Stimulated activated CD4-positive, alpha-beta T cell treated with anti-CD3 and anti-CD28 coated beads, TNF-alpha, amount 100 ng/mL, for 1 hour (primary cell): ENCODE measurements around the gene MINDY4B.
A peak's percentile ranks its signal among the peaks of the same experiment; 100 is the strongest.

ENCODE experiments used
- DNase-seq, 3 donors: peaks; one replicate each; pipeline ENCODE4 v3.0.0-alpha.2; 2020; ENCODE audit warnings: low read depth in 3 of 3, low spot score in 1 of 3

MINDY4B gene

GRCh38 chr3:150905339-150905738 is at the start of gene MINDY4B:
Gene MINDY4B (minus strand): TSS chr3:150905439. CDS start chr3:150905439, 0 bp downstream.
- no peak for DNase-seq

GRCh38 chr3:150951923-150952322 is 46.7 kb upstream of the MINDY4B start:
- no peak for DNase-seq

- DNase-seq, result no peak
Observed at GRCh38 chr3:150945226-150946032, 40.2 kb upstream of the MINDY4B start.

- DNase-seq, result no peak
Observed at GRCh38 chr3:150942221-150942620, 37.0 kb upstream of the MINDY4B start.

GRCh38 chr3:150936693-150937092 is 31.5 kb upstream of the MINDY4B start:
- no peak for DNase-seq

- DNase-seq, result no peak
Observed at GRCh38 chr3:150933473-150933995, 28.3 kb upstream of the MINDY4B start.

- DNase-seq, result no peak
Observed at GRCh38 chr3:150931745-150932144, 26.5 kb upstream of the MINDY4B start.

- DNase-seq, result no peak
Observed at GRCh38 chr3:150930839-150931238, 25.6 kb upstream of the MINDY4B start.

GRCh38 chr3:150928234-150928633 is 23.0 kb upstream of the MINDY4B start:
- DNase-seq, result no peak

- no peak for DNase-seq
Observed at GRCh38 chr3:150926328-150926727, 21.1 kb upstream of the MINDY4B start.

GRCh38 chr3:150925751-150926201 is 20.5 kb upstream of the MINDY4B start:
- DNase-seq, result peak in 1 of 3 donors; percentile 43

GRCh38 chr3:150922611-150923010 is 17.4 kb upstream of the MINDY4B start:
- no peak for DNase-seq

- DNase-seq, result no peak
Observed at GRCh38 chr3:150921209-150921608, 16.0 kb upstream of the MINDY4B start.

- DNase-seq, result no peak
Observed at GRCh38 chr3:150920236-150920635, 15.0 kb upstream of the MINDY4B start.

GRCh38 chr3:150917951-150918350 is 12.7 kb upstream of the MINDY4B start:
- no peak for DNase-seq

GRCh38 chr3:150913133-150913922 is 8.1 kb upstream of the MINDY4B start:
- DNase-seq, result no peak

GRCh38 chr3:150912501-150912900 is 7.3 kb upstream of the MINDY4B start:
- DNase-seq, result no peak

GRCh38 chr3:150911771-150912170 is 6.5 kb upstream of the MINDY4B start:
- no peak for DNase-seq

- DNase-seq, result no peak
Observed at GRCh38 chr3:150906461-150906860, 1.2 kb upstream of the MINDY4B start.

- no peak for DNase-seq
Observed at GRCh38 chr3:150905746-150906145, 507 bp upstream of the MINDY4B start.

GRCh38 chr3:150902988-150903387 is 2.3 kb downstream of the MINDY4B start:
- no peak for DNase-seq

GRCh38 chr3:150901793-150902192 is 3.4 kb downstream of the MINDY4B start:
- DNase-seq, result no peak
